ENCODE data around the gene SLC49A3. TPM values are rescaled to one million over a fixed set of nuclear protein-coding genes. Genes with fewer than 3 reads are reported as not detected.

SLC49A3 gene
- polyA plus RNA-seq, 1 donor from 2014 or later, result not detected

GRCh38 chr4:637536-638280, 51.2 kb downstream of the SLC49A3 start:
- Histone ChIP-seq H2AFZ (ENCODE audit: low read depth, low read length) (no peak overlapping the region), H3F3A (ENCODE audit: insufficient read depth, low read length, poor library complexity, severe bottlenecking) (no peaks in the 10 kb centered on the region), H3K9me2 (ENCODE audit: insufficient read depth, low read length) (no peaks in the 10 kb centered on the region), H3K36me3 (ENCODE audit: insufficient read depth, low read length) (no peaks in the 10 kb centered on the region), H3K4me2 (ENCODE audit: low read length) (no peak overlapping the region), H3K4me3 (ENCODE audit: low read length) (no peak overlapping the region), H3K27me3 (ENCODE audit: insufficient read depth, low read depth, low read length) (no peaks in the 10 kb centered on the region), H4K20me1 (ENCODE audit: insufficient read depth) (no peaks in the 10 kb centered on the region), H3K9ac (ENCODE audit: low read length) (no peak overlapping the region), H3K27ac (ENCODE audit: low read length) (no peak overlapping the region), H3K79me2 (replicated peaks; ENCODE audit: insufficient read depth, low read length) (no peaks in the 10 kb centered on the region), H3K9me3 (ENCODE audit: low read length) (no peaks in the 10 kb centered on the region)
- TF ChIP-seq EZH2 (IDR thresholded peaks at IDR 0.05; ENCODE audit: borderline replicate concordance, insufficient read depth, low read length, poor library complexity, severe bottlenecking) (no peak), POLR2AphosphoS5 (IDR thresholded peaks at IDR 0.05) (no peak)

GRCh38 chr4:636628-637159, 52.3 kb downstream of the SLC49A3 start:
- Histone ChIP-seq H3K4me2 (ENCODE audit: low read length) (no peak overlapping the region), H3K27me3 (ENCODE audit: insufficient read depth, low read depth, low read length) (no peaks in the 10 kb centered on the region), H3K27ac (ENCODE audit: low read length) (no peak overlapping the region), H3K79me2 (replicated peaks; ENCODE audit: insufficient read depth, low read length) (no peaks in the 10 kb centered on the region), H3K36me3 (ENCODE audit: insufficient read depth, low read length) (no peaks in the 10 kb centered on the region), H2AFZ (ENCODE audit: low read depth, low read length) (no peak overlapping the region), H4K20me1 (ENCODE audit: insufficient read depth) (no peaks in the 10 kb centered on the region), H3K9ac (ENCODE audit: low read length) (no peak overlapping the region), H3F3A (ENCODE audit: insufficient read depth, low read length, poor library complexity, severe bottlenecking) (no peaks in the 10 kb centered on the region), H3K9me3 (ENCODE audit: low read length) (no peaks in the 10 kb centered on the region), H3K4me3 (ENCODE audit: low read length) (no peak overlapping the region), H3K9me2 (ENCODE audit: insufficient read depth, low read length) (no peaks in the 10 kb centered on the region)
- TF ChIP-seq CTCF (IDR thresholded peaks at IDR 0.05; ENCODE audit: poor library complexity, severe bottlenecking), result no peak
- TF ChIP-seq MXI1 (conservative IDR thresholded peaks at IDR 0.05; ENCODE audit: poor library complexity, severe bottlenecking), result no peak
- TF ChIP-seq RAD21 (conservative IDR thresholded peaks at IDR 0.05), result no peak
- no peak for TF ChIP-seq SMC3 (conservative IDR thresholded peaks at IDR 0.05; ENCODE audit: poor library complexity)
- no peak for TF ChIP-seq TAF1 (IDR thresholded peaks at IDR 0.05; ENCODE audit: low read depth)
- no peak for TF ChIP-seq EP300 (conservative IDR thresholded peaks at IDR 0.05; ENCODE audit: poor library complexity, severe bottlenecking)
- no peak for TF ChIP-seq REST (IDR thresholded peaks at IDR 0.05; ENCODE audit: borderline replicate concordance)
- TF ChIP-seq POLR2AphosphoS5 (IDR thresholded peaks at IDR 0.05), result no peak
- TF ChIP-seq EZH2 (IDR thresholded peaks at IDR 0.05; ENCODE audit: borderline replicate concordance, insufficient read depth, low read length, poor library complexity, severe bottlenecking), result no peak

All from neural cell (in vitro differentiated cells).